GM21737 (cell line): Measurements from ENCODE around the gene SLC18A2.
"Not testable (repeated sequence)": the region's sequence is repeated elsewhere in the genome, so short reads cannot be mapped to it uniquely, and the experiment has no call there.

ENCODE experiments used
- ATAC-seq: cut with Tn5 transposase; IDR thresholded peaks from one replicate; pipeline ENCODE4 v1.9.1; 2021; ENCODE audit warnings: mild to moderate bottlenecking, moderate library complexity; ENCODE audit not compliant: unreplicated experiment

The SLC18A2 gene

GRCh38 chr10:117240621-117241529 is at the start of gene SLC18A2:
Gene SLC18A2 (plus strand): TSS chr10:117241114. CDS start chr10:117241694, 580 bp downstream.
- ATAC-seq = no peak

DNA sequence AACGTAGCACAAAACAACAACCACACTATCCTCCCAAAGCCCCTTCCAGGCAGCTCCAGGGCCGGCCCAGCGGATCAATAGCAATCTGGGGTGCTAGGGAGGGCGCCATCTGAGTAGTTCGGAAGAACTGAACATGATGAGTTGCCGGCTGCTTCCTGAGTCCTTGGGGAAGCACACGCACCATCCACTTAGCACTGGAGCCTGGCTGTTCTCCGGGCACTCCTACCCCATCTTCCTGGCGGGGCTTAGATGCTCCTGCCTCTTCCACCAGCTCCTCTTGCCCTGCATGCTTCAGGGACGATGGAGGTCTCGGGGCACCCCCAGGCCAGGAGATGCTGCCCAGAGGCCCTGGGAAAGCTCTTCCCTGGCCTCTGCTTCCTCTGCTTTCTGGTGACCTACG is 43.7 kb upstream of the SLC18A2 start, which contains the start of gene KCNK18:
Gene KCNK18, plus strand, starts transcription at position 301 of the 400 bp plus-strand sequence. Its CDS starts 0 bp downstream, at position 301.
- ATAC-seq = no peak

DNA sequence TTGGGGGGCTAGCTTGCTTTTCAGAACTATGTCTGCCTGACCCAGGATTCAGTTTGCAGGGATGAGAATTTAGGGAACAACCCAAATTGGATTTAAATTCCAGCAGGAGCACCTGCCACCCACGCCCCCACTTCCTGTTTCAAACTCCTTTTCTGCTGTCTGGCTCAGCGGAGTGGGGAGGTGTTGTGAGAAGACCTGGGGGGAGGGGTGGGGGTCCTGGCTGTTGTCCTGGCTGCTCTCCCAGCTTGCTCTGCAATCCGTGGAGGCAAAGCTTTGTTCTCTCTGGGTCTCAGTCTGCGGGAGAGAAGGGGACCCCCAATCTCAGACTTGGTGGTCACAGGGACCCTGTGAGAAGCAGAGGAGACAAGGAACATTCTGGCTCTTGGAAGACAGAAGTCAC is 42.8 kb upstream of the SLC18A2 start:
- no peak for ATAC-seq

DNA sequence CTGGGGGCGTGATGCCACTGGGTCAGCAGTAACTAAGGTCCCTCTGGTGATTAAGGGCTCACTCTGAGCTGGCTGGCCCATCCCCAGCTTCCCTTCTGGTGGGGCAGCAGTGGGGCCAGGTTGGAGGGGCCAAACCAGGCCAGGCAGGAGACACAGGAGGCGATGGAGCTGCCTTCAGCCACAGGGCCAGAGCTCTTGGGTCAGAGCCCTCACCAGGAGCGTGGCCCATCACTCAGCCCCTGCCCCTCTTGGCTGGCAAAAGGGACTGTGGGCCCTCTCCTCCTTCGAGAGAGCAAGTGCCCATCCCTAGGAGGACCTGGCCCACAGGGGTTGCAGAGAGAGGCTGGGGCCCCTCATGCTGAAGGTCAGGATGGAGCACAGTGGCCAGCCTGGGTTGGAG is 39.1 kb upstream of the SLC18A2 start:
- no peak for ATAC-seq

DNA sequence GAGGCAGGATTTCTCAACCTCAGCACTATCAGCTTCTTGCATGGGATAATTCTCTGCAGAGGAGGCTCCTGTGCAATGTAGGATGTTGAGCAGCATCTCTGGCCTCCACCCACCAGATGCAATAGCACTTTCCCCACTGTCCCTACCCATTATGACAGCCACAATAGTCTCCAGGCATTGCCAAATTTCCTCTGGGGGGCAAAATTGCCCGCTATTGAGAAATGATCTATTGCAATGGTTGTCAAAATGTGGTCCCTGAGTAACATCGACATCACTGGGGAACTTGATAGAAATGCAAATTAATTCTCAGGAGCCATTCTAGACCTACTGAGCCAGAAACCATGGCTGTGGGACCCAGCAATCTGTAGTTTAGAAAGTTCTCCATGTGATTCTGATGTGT is 36.6 kb upstream of the SLC18A2 start:
- no peak for ATAC-seq

- ATAC-seq = no peak
Observed at GRCh38 chr10:117212176-117212575, 28.7 kb upstream of the SLC18A2 start.

DNA sequence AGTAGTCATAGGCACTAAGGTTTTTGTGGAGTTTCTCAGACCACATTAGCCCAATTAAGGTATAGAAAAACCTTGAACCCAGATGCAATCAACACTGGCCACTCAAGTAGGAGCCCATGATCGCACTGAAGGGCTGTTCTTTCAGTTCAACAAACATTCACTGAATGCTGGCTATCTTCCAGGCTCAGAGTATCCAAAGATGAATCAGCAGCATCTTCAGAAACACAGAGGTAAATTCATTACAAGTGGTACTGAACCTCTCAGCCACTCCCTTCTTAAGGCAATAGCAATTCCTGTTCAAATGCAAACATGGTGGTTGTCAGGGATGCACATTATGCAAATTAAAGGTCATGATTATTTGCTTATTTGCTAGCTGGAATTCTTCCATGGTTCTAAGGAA is 26.5 kb upstream of the SLC18A2 start:
- ATAC-seq = no peak

GRCh38 chr10:117215079-117215478 is 25.8 kb upstream of the SLC18A2 start:
- ATAC-seq = no peak

DNA sequence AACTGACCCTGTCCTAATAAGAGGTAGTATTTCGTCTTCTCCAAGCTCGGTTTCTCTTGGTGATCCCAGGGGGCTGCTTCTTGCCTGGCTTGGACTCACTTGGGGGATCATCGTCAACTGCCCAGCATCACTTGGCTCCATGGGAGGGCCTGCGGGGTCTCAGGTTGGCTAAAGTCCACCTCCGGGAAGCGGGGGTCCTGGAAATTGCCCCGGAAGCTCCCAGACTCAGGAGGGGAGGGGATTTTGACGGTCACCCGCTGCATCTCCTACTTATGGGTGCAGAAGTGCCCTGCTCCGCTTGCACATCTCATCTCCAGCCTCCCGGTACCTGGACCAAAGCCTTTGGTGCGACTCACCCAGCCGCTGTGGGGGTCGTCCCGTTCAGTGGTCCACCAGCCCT is 24.9 kb upstream of the SLC18A2 start:
- no peak for ATAC-seq

- ATAC-seq = peak; percentile 82
Observed at GRCh38 chr10:117216611-117217195, 24.2 kb upstream of the SLC18A2 start.

DNA sequence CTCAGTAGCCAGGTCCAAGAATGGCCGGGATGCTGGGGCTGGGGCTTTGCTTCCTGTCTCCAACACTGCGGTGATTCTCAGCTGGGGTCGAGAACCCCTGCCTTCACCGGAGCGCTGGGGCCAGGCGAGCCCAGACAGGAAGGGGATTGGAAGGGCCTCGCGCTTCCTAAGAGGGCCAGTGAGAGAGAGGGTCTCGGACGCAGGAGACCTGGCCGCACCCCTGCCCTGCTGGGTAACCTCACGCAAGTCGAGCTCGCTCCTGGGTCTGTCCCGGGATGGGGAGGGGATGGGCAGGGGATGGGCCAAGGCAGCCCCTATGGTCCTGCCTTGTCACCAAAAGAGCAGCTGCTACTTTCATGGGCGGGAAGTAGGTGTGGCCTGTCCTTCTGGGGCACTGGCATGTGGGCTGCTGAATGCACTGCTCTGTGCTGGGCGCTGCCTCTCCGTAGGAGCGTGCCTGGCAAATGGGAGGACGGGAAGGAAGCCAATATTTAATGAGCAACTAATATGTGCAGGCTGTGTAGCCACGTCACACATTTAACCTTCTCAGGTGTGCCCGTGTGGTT is 23.6 kb upstream of the SLC18A2 start:
- peak; percentile 45 for ATAC-seq

- no peak for ATAC-seq
Observed at GRCh38 chr10:117218654-117219053, 22.3 kb upstream of the SLC18A2 start.

DNA sequence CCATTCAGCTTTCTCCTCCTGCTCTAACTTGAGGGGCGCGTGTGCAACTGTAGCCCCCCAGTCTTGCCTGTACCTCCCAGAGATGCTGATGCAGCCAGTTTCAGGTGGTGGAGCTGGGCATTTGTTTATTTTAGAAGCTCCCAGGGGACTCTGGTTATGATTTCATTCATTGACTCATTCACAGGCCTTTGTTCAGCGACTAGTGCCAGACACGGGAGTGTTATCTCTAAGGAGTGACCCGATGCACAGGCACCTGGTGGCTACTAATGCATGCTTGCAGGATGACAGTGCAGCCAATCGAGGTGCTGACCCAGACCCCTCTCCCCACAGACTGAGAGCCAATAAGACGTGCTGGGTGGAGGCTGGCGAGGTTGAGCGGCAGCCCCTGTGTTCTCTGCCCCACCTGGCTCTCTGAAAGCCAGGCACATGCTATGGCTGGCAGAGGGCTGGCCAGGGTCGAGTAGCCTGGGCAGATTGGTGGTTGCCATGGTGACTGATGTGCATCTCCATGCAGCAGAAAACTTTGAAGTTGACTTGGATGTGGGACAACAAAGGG is 19.7 kb upstream of the SLC18A2 start:
- no peak for ATAC-seq

GRCh38 chr10:117222552-117222951 is 18.4 kb upstream of the SLC18A2 start:
- no peak for ATAC-seq

GRCh38 chr10:117222976-117223692 is 17.8 kb upstream of the SLC18A2 start:
- ATAC-seq = no peak

- no peak for ATAC-seq
Observed at GRCh38 chr10:117223693-117224430, 17.1 kb upstream of the SLC18A2 start.

- ATAC-seq = no peak
Observed at GRCh38 chr10:117224881-117225280, 16.0 kb upstream of the SLC18A2 start.

- no peak for ATAC-seq
Observed at GRCh38 chr10:117226813-117227451, 14.0 kb upstream of the SLC18A2 start.

GRCh38 chr10:117228210-117228609 is 12.7 kb upstream of the SLC18A2 start:
- no peak for ATAC-seq

DNA sequence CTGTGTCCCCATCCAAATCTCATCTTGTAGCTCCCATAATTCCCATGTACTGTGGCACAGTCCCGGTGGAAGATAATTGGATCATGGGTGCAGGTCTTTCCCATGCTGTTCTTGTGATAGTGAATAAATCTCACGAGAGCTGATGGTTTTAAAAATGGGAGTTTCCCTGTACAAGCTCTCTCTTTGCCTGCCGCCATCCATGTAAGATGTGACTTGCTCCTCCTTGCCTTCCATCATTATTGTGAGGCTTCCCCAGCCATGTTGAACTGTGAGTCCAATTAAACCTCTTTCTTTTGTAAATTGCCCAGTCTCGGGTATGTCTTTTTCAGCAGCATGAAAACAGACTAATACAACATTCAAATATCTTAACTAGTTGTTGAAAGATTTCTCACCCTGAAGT is 10.8 kb upstream of the SLC18A2 start:
- ATAC-seq = not testable (repeated sequence)
